Measurements from ENCODE around the gene ZNF25.
"Not testable (repeated sequence)": the region's sequence is repeated elsewhere in the genome, so short reads cannot be mapped to it uniquely, and the experiment has no call there.

ZNF25 gene

GRCh38 chr10:38003588-38003987 is 27.1 kb upstream of the ZNF25 start:
- DNase-seq (ENCODE audit: low read depth) = no peak
- TF ChIP-seq, protein P1, sequence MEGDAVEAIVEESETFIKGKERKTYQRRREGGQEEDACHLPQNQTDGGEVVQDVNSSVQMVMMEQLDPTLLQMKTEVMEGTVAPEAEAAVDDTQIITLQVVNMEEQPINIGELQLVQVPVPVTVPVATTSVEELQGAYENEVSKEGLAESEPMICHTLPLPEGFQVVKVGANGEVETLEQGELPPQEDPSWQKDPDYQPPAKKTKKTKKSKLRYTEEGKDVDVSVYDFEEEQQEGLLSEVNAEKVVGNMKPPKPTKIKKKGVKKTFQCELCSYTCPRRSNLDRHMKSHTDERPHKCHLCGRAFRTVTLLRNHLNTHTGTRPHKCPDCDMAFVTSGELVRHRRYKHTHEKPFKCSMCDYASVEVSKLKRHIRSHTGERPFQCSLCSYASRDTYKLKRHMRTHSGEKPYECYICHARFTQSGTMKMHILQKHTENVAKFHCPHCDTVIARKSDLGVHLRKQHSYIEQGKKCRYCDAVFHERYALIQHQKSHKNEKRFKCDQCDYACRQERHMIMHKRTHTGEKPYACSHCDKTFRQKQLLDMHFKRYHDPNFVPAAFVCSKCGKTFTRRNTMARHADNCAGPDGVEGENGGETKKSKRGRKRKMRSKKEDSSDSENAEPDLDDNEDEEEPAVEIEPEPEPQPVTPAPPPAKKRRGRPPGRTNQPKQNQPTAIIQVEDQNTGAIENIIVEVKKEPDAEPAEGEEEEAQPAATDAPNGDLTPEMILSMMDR (IDR thresholded peaks at IDR 0.05; ENCODE audit: control insufficient read depth, insufficient read depth, low read depth, low read length, missing control alignments) = no peak
- H3K4me3 ChIP-seq (ENCODE audit: control insufficient read depth, low read depth, low read length) = no peak overlapping the region

- DNase-seq (ENCODE audit: low read depth) = no peak
- H3K4me3 ChIP-seq (ENCODE audit: control insufficient read depth, low read depth, low read length) = no peak overlapping the region
- TF ChIP-seq, protein P1 (IDR thresholded peaks at IDR 0.05; ENCODE audit: control insufficient read depth, insufficient read depth, low read depth, low read length, missing control alignments) = no peak
These were observed 26.6 kb upstream of the ZNF25 start for GRCh38 chr10:38003026-38003425.

DNA sequence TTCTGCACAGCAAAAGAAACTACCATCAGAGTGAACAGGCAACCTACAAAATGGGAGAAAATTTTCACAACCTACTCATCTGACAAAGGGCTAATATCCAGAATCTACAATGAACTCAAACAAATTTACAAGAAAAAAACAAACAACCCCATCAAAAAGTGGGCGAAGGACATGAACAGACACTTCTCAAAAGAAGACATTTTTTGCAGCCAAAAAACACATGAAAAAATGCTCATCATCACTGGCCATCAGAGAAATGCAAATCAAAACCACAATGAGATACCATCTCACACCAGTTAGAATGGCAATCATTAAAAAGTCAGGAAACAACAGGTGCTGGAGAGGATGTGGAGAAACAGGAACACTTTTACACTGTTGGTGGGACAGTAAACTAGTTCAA is 24.0 kb upstream of the ZNF25 start:
- not testable (repeated sequence) for H3K4me3 ChIP-seq (ENCODE audit: control insufficient read depth, low read depth, low read length); DNase-seq (ENCODE audit: low read depth)

DNA sequence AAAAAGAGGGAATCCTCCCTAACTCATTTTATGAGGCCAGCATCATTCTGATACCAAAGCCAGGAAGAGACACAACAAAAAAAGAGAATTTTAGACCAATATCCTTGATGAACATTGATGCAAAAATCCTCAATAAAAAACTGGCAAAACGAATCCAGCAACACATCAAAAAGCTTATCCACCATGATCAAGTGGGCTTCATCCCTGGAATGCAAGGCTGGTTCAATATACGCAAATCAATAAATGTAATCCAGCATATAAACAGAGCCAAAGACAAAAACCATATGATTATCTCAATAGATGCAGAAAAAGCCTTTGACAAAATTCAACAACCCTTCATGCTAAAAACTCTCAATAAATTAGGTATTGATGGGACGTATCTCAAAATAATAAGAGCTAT is 22.5 kb upstream of the ZNF25 start:
- not testable (repeated sequence) for DNase-seq (ENCODE audit: low read depth); H3K4me3 ChIP-seq (ENCODE audit: control insufficient read depth, low read depth, low read length)

DNA sequence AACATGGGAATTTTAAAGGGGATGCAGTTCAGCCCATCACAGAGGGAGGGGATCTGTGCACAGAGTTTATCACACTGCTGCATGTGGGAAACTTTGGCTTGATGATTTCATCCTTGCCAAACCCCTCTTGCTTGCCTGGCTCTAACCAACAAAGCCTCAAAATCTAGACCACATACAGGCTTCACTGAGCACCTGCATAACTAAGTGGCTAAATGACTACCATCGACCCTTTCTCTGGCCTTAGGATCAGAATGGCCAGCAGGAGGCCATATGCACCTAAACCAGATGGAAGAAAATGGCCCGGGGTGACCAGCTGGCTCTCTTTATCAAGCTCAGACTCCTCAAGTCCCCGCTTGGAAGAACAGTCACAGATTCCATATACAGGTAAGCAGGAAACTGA is 15.6 kb upstream of the ZNF25 start:
- no peak overlapping the region for H3K4me3 ChIP-seq (ENCODE audit: control insufficient read depth, low read depth, low read length)
- DNase-seq (ENCODE audit: low read depth) = no peak
- TF ChIP-seq, protein P1 (IDR thresholded peaks at IDR 0.05; ENCODE audit: control insufficient read depth, insufficient read depth, low read depth, low read length, missing control alignments) = no peak

- TF ChIP-seq, protein P1 (IDR thresholded peaks at IDR 0.05; ENCODE audit: control insufficient read depth, insufficient read depth, low read depth, low read length, missing control alignments) = no peak
- H3K4me3 ChIP-seq (ENCODE audit: control insufficient read depth, low read depth, low read length) = no peak overlapping the region
- no peak for DNase-seq (ENCODE audit: low read depth)
These were observed 15.2 kb upstream of the ZNF25 start for GRCh38 chr10:37991655-37992054.

DNA sequence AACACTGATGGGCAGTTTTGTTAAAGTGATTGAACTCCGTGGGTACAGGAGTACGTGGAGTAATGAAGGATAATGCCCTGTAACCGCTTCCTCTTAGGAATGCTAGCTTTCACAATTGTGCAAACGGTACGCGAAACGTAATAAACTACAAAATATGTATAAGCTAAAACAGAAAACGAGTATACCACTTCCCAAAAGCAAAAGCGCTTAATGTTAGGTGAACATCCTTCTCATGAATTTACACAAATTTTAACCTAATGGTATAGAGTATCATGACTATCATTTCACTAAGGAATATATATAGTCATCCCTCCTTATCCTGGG is 395 bp upstream of the ZNF25 start:
- peak overlapping the region; percentile 75 for H3K4me3 ChIP-seq (ENCODE audit: control insufficient read depth, low read depth, low read length)
- TF ChIP-seq, protein P1 (IDR thresholded peaks at IDR 0.05; ENCODE audit: control insufficient read depth, insufficient read depth, low read depth, low read length, missing control alignments) = no peak
- DNase-seq (ENCODE audit: low read depth) = no peak

GRCh38 chr10:37975401-37975991 is 951 bp downstream of the ZNF25 start:
- DNase-seq (ENCODE audit: low read depth) = no peak
- TF ChIP-seq, protein P1 (IDR thresholded peaks at IDR 0.05; ENCODE audit: control insufficient read depth, insufficient read depth, low read depth, low read length, missing control alignments) = no peak
- H3K4me3 ChIP-seq (ENCODE audit: control insufficient read depth, low read depth, low read length) = peak overlapping the region; percentile 75

Measured in AG09309 (cell line).